Measurements from ENCODE around the gene SEPTIN5.

Gene SEPTIN5

DNA sequence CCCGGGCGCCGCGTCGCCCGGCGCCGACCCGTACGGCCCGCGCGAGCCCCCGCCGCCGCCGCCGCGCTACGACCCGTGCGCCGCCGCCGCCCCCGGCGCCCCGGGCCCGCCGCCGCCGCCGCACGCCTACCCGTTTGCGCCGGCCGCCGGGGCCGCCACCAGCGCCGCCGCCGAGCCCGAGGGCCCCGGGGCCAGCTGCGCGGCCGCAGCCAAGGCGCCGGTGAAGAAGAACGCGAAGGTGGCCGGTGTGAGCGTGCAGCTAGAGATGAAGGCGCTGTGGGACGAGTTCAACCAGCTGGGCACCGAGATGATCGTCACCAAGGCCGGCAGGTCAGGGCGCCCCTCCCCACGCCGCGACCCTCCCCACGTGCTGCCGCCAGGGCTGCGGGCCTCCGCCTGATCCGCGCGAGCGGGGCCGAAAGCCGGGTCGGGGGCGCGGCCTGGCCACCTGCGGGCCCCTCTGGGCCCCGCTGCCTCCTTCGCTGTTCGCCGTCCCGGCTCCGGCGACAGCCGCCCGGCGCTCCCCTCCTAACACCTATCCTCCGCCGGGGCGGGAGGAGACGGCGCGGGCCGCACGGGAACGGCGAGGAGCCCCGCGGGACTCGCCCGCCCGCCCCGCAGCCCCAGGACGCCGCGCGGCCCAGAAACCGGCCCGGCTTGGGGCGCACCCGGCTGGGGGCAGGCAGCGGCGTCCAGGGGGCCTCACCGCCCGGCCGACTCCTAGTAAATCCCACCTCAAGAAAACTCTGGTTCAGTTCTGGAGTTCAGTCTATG lies 46.8 kb downstream of the SEPTIN5 start:
- no peak for DNase-seq (ENCODE audit: low spot score)

- DNase-seq (ENCODE audit: low spot score): no peak
Observed at GRCh38 chr22:19761725-19762567, 47.6 kb downstream of the SEPTIN5 start.

GRCh38 chr22:19762568-19763457 lies 48.5 kb downstream of the SEPTIN5 start:
- DNase-seq (ENCODE audit: low spot score): no peak

- DNase-seq (ENCODE audit: low spot score): no peak
Observed at GRCh38 chr22:19763458-19764298, 49.4 kb downstream of the SEPTIN5 start.

GRCh38 chr22:19764299-19764593 lies 49.9 kb downstream of the SEPTIN5 start:
- no peak for DNase-seq (ENCODE audit: low spot score)

GRCh38 chr22:19764636-19765476 lies 50.6 kb downstream of the SEPTIN5 start:
- DNase-seq (ENCODE audit: low spot score): no peak

DNA sequence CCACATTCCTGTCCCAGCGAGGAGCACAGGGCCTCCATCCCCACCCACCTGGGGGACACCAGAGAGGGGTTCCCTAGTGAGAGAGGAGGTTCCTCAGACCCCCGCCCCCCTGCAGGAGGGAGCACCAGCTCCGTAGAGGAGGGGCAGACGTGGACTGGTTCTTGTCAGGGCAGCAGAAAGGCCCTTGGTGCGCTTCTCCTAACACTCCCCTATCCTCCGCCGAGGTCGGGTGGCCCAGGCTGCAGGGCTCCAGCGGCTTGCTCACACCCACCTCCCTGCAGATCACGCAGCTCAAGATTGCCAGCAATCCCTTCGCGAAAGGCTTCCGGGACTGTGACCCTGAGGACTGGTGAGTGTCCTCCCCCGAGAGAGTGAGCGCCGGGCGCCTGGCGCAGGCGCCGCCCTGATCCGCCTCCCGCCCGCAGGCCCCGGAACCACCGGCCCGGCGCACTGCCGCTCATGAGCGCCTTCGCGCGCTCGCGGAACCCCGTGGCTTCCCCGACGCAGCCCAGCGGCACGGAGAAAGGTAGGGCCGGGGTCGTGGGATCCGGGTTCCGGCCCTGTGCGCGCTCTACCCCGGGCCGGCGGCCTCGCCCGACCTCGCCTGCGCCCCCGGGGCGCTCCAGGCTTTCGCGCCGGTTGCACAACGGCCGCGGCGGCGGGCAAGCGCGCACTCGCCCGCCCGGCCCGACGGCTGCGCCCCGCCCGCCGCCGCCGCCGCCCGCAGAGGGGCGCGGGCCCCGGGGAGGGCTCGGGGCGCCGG lies 51.4 kb downstream of the SEPTIN5 start:
- no peak for DNase-seq (ENCODE audit: low spot score)

DNA sequence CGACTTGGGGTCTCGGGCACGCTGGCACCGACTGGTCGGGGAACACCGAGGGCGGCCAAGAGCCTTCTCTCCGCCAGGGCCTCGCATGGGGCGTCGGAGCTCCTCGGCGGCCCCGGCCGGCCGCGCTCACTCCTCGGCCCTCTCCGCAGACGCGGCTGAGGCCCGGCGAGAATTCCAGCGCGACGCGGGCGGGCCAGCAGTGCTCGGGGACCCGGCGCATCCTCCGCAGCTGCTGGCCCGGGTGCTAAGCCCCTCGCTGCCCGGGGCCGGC lies 51.9 kb downstream of the SEPTIN5 start:
- DNase-seq (ENCODE audit: low spot score): no peak

DNA sequence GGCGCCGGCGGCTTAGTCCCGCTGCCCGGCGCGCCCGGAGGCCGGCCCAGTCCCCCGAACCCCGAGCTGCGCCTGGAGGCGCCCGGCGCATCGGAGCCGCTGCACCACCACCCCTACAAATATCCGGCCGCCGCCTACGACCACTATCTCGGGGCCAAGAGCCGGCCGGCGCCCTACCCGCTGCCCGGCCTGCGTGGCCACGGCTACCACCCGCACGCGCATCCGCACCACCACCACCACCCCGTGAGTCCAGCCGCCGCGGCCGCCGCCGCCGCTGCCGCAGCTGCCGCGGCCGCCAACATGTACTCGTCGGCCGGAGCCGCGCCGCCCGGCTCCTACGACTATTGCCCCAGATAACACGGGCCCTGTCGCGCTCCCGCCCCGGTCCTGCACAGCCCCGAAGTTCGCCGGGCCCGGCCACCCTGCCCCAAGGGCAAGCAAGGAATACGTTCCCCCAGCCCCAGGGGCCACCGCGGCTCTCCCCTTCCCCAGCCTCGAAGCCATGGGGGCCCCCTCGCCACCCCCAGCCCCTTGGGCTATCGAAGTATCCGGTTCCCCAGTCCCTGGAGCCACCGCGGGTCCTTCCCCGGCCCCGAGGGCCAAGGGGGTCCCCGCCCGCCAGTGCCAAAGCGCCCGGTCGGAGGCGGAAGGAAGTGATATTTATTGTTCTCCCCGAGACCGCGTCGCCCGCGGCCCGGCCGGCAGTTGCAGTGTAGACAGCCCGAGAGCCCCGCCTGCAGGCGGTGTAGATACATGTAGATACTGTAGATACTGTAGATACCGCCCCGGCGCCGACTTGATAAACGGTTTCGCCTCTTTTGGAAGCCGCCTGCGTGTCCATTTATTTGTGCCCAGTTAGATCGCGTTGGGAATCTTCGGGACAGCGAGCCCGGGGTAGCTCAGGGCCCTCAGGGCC lies 52.5 kb downstream of the SEPTIN5 start:
- DNase-seq (ENCODE audit: low spot score): peak; percentile 29

DNA sequence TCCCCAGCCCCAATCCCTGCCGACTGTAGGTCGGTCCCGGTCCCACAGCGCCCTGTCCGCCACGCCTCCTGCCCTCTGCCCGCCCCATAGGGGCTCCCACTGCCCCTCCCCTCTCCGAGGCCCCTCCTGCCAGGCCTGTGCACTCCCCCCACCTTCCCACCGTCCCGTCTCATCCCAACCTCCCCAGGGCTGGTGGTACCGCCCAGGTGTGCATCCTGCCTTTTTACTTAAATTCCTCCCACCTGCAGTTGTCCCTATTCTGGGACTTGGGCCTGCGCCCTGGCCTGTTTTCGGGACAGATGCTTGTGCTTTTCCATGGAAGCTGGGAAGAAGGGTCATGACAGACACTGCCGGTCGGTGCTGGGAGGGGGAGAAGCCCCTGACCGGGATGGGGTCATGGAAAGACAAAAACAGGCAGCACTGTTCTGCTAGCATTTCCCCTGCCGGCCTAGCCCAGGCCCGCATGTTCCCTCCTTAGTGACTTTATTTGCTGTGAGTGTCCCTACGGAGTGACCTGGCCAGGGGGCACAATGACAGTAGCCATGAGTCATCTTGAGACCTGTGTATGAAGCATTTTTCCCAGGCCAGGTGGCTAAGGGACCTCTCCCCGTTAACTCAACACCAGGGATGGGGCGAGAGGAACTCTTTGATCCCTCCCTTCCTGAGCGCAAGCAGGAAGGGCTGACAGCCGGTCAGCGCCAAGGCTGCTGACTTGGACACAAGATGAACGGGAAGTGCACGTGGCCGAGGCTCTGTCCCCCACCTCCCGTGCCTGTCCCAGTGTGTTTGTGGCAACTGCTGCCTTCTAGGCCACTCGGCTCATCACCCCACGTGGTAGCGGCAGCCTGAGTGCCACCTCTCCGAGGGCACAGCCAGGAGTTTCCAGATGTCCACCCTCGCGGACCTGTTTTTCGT lies 53.4 kb downstream of the SEPTIN5 start:
- DNase-seq (ENCODE audit: low spot score): no peak

GRCh38 chr22:19769393-19769715 lies 55.1 kb downstream of the SEPTIN5 start:
- no peak for DNase-seq (ENCODE audit: low spot score)

GRCh38 chr22:19770349-19771220 lies 56.3 kb downstream of the SEPTIN5 start:
- DNase-seq (ENCODE audit: low spot score): no peak

DNA sequence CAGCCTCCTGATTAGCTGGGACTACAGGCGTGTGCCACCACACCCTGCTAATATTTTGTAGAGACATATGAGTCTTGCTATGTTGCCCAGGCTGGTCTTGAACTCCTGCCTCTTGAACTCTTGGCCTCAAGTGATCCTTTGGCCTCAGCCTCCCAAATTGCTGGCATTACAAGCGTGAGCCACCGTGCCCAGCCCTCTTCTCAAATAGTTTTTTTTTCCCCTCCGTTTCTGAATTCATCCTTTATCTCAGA lies 58.0 kb downstream of the SEPTIN5 start:
- DNase-seq (ENCODE audit: low spot score): no peak

Measured in CD4-positive, alpha-beta T cell treated with Interleukin-2 at 100 ng/mL for 4 hours (primary cell).